H9 (cell line): Measurements from ENCODE around the gene MYLK3. TPM values are rescaled to one million over a fixed set of nuclear protein-coding genes. Genes with fewer than 3 reads are reported as not detected.

Experiments
- DNase-seq: peaks from one replicate; pipeline ENCODE4 v3.0.0-alpha.2; 2017
- H2AFZ ChIP-seq: one replicate; pipeline ENCODE4 v1.6.1; 2013; ENCODE audit warnings: mild to moderate bottlenecking, low read length, control low read depth, moderate library complexity
- H2AK5ac ChIP-seq: 2 replicates; pipeline ENCODE4 v1.6.1; 2013; ENCODE audit warnings: low read length, control low read depth, mixed read lengths; ENCODE audit not compliant: insufficient read length
- H2BK120ac ChIP-seq: one replicate; pipeline ENCODE4 v1.6.1; 2013; ENCODE audit warnings: low read depth, mild to moderate bottlenecking, low read length, control low read depth, inconsistent platforms; ENCODE audit not compliant: poor library complexity, severe bottlenecking
- H2BK12ac ChIP-seq: 2 replicates; pipeline ENCODE4 v1.6.1; 2013; ENCODE audit warnings: low read length, control low read depth, mixed read lengths, low read depth; ENCODE audit not compliant: insufficient read length
- H2BK15ac ChIP-seq: 2 replicates; pipeline ENCODE4 v1.6.1; 2013; ENCODE audit warnings: low read depth, low read length, control low read depth
- H2BK20ac ChIP-seq: one replicate; pipeline ENCODE4 v1.6.1; 2013; ENCODE audit warnings: low read depth, mild to moderate bottlenecking, low read length, control low read depth, inconsistent platforms; ENCODE audit not compliant: poor library complexity, severe bottlenecking
- H2BK5ac ChIP-seq: 2 replicates; pipeline ENCODE4 v1.6.1; 2013; ENCODE audit warnings: low read length, control low read depth, mixed read lengths; ENCODE audit not compliant: insufficient read length
- H3K14ac ChIP-seq: 2 replicates; pipeline ENCODE4 v1.6.1; 2013; ENCODE audit warnings: low read length, control low read depth; ENCODE audit not compliant: insufficient read depth
- H3K18ac ChIP-seq: 2 replicates; pipeline ENCODE4 v1.6.1; 2013; ENCODE audit warnings: low read depth, mild to moderate bottlenecking, mixed read lengths, low read length, control low read depth; ENCODE audit not compliant: insufficient read length
- H3K23ac ChIP-seq: 2 replicates; pipeline ENCODE4 v1.6.1; 2013; ENCODE audit warnings: low read length, control low read depth, mixed read lengths, low read depth; ENCODE audit not compliant: insufficient read length
- H3K23me2 ChIP-seq: 2 replicates; pipeline ENCODE4 v1.6.1; 2013; ENCODE audit warnings: low read depth, mild to moderate bottlenecking, mixed read lengths, low read length, control low read depth; ENCODE audit not compliant: insufficient read length, poor library complexity, severe bottlenecking
- H3K27ac ChIP-seq: 2 replicates; pipeline ENCODE4 v1.5.1; 2013; ENCODE audit warnings: low read length, control low read depth, mixed read lengths, low read depth; ENCODE audit not compliant: insufficient read length
- H3K27me3 ChIP-seq: 2 replicates; pipeline ENCODE4 v1.6.1; 2013; ENCODE audit warnings: low read length, control low read depth, inconsistent platforms; ENCODE audit not compliant: insufficient read depth
- H3K4ac ChIP-seq: 2 replicates; pipeline ENCODE4 v1.6.1; 2013; ENCODE audit warnings: low read depth, mild to moderate bottlenecking, control low read depth, inconsistent platforms, low read length, moderate library complexity
- H3K4me1 ChIP-seq: 2 replicates; pipeline ENCODE4 v1.6.1; 2013; ENCODE audit warnings: low read length, control low read depth, inconsistent platforms; ENCODE audit not compliant: insufficient read depth
- H3K4me2 ChIP-seq: 2 replicates; pipeline ENCODE4 v1.6.1; 2013; ENCODE audit warnings: low read length, control low read depth, mixed read lengths; ENCODE audit not compliant: insufficient read length, insufficient read depth
- H3K56ac ChIP-seq: 2 replicates; pipeline ENCODE4 v1.6.1; 2013; ENCODE audit warnings: low read depth, mild to moderate bottlenecking, mixed read lengths, low read length, control low read depth; ENCODE audit not compliant: insufficient read length
- H3K79me1 ChIP-seq: 2 replicates; pipeline ENCODE4 v1.6.1; 2013; ENCODE audit warnings: low read depth, mild to moderate bottlenecking, moderate library complexity, low read length, control low read depth, inconsistent platforms; ENCODE audit not compliant: insufficient read depth, poor library complexity, severe bottlenecking
- H3K79me2 ChIP-seq: 2 replicates; pipeline ENCODE4 v1.6.1; 2013; ENCODE audit warnings: low read length, control low read depth, inconsistent platforms; ENCODE audit not compliant: insufficient read depth
- H3K9ac ChIP-seq: 2 replicates; pipeline ENCODE4 v1.6.1; 2013; ENCODE audit warnings: low read length, control low read depth, mixed read lengths; ENCODE audit not compliant: insufficient read length; ENCODE audit errors: extremely low read depth
- H3K9me3 ChIP-seq: one replicate; pipeline ENCODE4 v1.6.1; 2013; ENCODE audit warnings: low read depth, low read length, inconsistent platforms; ENCODE audit not compliant: control insufficient read depth
- H3T11ph ChIP-seq: one replicate; pipeline ENCODE4 v1.6.1; 2013; ENCODE audit warnings: mild to moderate bottlenecking, low read length, control low read depth, inconsistent platforms
- H4K20me1 ChIP-seq: one replicate; pipeline ENCODE4 v1.6.1; 2013; ENCODE audit not compliant: control insufficient read depth, insufficient read length, insufficient read depth
- H4K5ac ChIP-seq: 2 replicates; pipeline ENCODE4 v1.6.1; 2013; ENCODE audit warnings: low read depth, mild to moderate bottlenecking, mixed read lengths, low read length, control low read depth; ENCODE audit not compliant: insufficient read length
- H4K8ac ChIP-seq: replicated peaks from 2 replicates; pipeline ENCODE4 v1.6.1; 2013; ENCODE audit warnings: low read length, control low read depth, mixed read lengths, low read depth; ENCODE audit not compliant: insufficient read length
- H4K91ac ChIP-seq: 2 replicates; pipeline ENCODE4 v1.6.1; 2013; ENCODE audit warnings: low read depth, mild to moderate bottlenecking, moderate library complexity, mixed read lengths, low read length, control low read depth; ENCODE audit not compliant: insufficient read length
- H3K27ac Mint-ChIP-seq, 3 experiments: 2 replicates in 2 of 3; 3 replicates in 1 of 3; pipeline ENCODE4 v1.8.0; 2020 to 2021; ENCODE audit warnings: mixed read lengths in 3 of 3, mild to moderate bottlenecking in 1 of 3, moderate library complexity in 1 of 3
- H3K27me3 Mint-ChIP-seq: 2 replicates; pipeline ENCODE4 v1.8.0; 2021; ENCODE audit warnings: low read depth, mild to moderate bottlenecking, moderate library complexity, mixed read lengths
- H3K36me3 Mint-ChIP-seq, 3 experiments: 2 replicates in 2 of 3; 3 replicates in 1 of 3; pipeline ENCODE4 v1.8.0; 2020 to 2021; ENCODE audit warnings: low read depth in 3 of 3, mixed read lengths in 3 of 3; ENCODE audit not compliant: insufficient read depth in 1 of 3
- H3K4me1 Mint-ChIP-seq, 2 experiments: 2 replicates each; pipeline ENCODE4 v1.8.0; 2020; ENCODE audit warnings: mixed read lengths in 2 of 2
- H3K4me3 Mint-ChIP-seq, 2 experiments: 2 replicates in 1 of 2; 3 replicates in 1 of 2; pipeline ENCODE4 v1.8.0; 2020 to 2021; ENCODE audit warnings: mild to moderate bottlenecking in 2 of 2, mixed read lengths in 2 of 2, moderate library complexity in 1 of 2
- H3K9me3 Mint-ChIP-seq, 2 experiments: 2 replicates in 1 of 2; 3 replicates in 1 of 2; pipeline ENCODE4 v1.8.0; 2020; ENCODE audit warnings: mild to moderate bottlenecking in 2 of 2, mixed read lengths in 2 of 2, moderate library complexity in 1 of 2
- CTCF ChIP-seq: fragments of 200-600 bp; sonication (generic); conservative IDR thresholded peaks from 3 replicates; pipeline ENCODE4 v1.8.0; 2021; ENCODE audit warnings: antibody characterized with exemption, mild to moderate bottlenecking
- WGBS: extraction: QIAGEN DNeasy Blood & Tissue Kit; methylation state at CpG from one replicate; pipeline ENCODE4 v1.1.7; 2013; ENCODE audit warnings: missing lambda C conversion rate, low lambda C conversion rate, mixed read lengths; ENCODE audit not compliant: insufficient read length; ENCODE audit errors: extremely low coverage; 5-methylcytosine and 5-hydroxymethylcytosine counted together
- total RNA-seq: library from RNA; stranded (reverse); gene quantifications from 2 replicates; pipeline ENCODE4 v1.2.1, GENCODE V29; 2021

Gene MYLK3
- total RNA-seq, 1 experiment from 2014 or later: 0.90 TPM

- H3K14ac ChIP-seq: no peak overlapping the region
- H3K23ac ChIP-seq: no peak overlapping the region
- H3K4me1 ChIP-seq: 0 out of 2 replicates have a peak, but pooled peaks cover 6% of the 10 kb centered on the region
- H3K9me3 ChIP-seq: no peaks in the 10 kb centered on the region
- Mint-ChIP-seq H3K4me1 (peaks cover 22 to 24% of the 10 kb centered on the region in 2 experiments), H3K4me3 (no peak overlapping the region), H3K27ac (no peak overlapping the region), H3K27me3 (no peaks in the 10 kb centered on the region), H3K36me3 (no peaks in the 10 kb centered on the region), H3K9me3 (no peaks in the 10 kb centered on the region)
- H3K56ac ChIP-seq: no peak overlapping the region
- no peak overlapping the region for H2AK5ac ChIP-seq
- H4K5ac ChIP-seq: no peak overlapping the region
- no peak overlapping the region for H3K4ac ChIP-seq
- no peak overlapping the region for H2BK12ac ChIP-seq
- no peak for DNase-seq
- no peak overlapping the region for H2BK5ac ChIP-seq
- H3K18ac ChIP-seq: no peak overlapping the region
- H3K4me2 ChIP-seq: no peak overlapping the region
- WGBS: no CpG with 5 or more reads among the region's 7 CpGs
- H3K79me2 ChIP-seq: no peaks in the 10 kb centered on the region
- H3K27ac ChIP-seq: no peak overlapping the region
- TF ChIP-seq CTCF: no peak
- no peaks in the 10 kb centered on the region for H4K20me1 ChIP-seq
- H2BK20ac ChIP-seq: no peak overlapping the region
- H3K27me3 ChIP-seq: no peaks in the 10 kb centered on the region
- no peak overlapping the region for H2BK15ac ChIP-seq
- H4K8ac ChIP-seq: no peak overlapping the region
- H3K23me2 ChIP-seq: no peaks in the 10 kb centered on the region
- H3K9ac ChIP-seq: no peak overlapping the region
- H4K91ac ChIP-seq: no peak overlapping the region
- H2AFZ ChIP-seq: no peak overlapping the region
- H3T11ph ChIP-seq: no peak overlapping the region
- H2BK120ac ChIP-seq: no peak overlapping the region
- no peaks in the 10 kb centered on the region for H3K79me1 ChIP-seq
Observed at GRCh38 chr16:46751381-46751780, 3.2 kb upstream of the MYLK3 start.
